Fibroblast of skin of left quadriceps (primary cell): ENCODE data around the gene PRMT6.
A peak's percentile ranks its signal among the peaks of the same experiment; 100 is the strongest.
"Not testable (repeated sequence)": the region's sequence is repeated elsewhere in the genome, so short reads cannot be mapped to it uniquely, and the experiment has no call there.

Experiments used
- DNase-seq, 2 experiments: peaks; one replicate each; pipeline ENCODE4 v3.0.0-alpha.2; 2013; ENCODE audit warnings: low read depth in 2 of 2

PRMT6 gene

DNA sequence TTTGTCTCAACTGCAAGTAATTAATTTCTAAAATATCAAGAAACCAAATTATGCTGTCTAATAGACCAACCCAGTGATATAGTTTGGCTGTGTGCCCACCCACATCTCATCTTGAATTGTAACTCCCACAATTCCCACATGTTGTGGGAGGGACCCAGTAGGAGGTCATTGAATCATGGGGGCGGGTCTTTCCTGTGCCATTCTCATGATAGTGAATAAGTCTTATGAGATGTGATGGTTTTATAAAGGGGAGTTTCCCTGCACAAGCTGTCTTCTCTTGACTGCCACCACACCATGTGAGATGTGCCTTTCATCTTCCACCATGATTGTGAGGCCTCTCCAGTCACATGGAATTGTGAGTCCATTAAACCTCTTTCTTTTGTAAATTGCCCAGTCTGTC lies 36.9 kb downstream of the PRMT6 start:
- DNase-seq, result not testable (repeated sequence)

DNA sequence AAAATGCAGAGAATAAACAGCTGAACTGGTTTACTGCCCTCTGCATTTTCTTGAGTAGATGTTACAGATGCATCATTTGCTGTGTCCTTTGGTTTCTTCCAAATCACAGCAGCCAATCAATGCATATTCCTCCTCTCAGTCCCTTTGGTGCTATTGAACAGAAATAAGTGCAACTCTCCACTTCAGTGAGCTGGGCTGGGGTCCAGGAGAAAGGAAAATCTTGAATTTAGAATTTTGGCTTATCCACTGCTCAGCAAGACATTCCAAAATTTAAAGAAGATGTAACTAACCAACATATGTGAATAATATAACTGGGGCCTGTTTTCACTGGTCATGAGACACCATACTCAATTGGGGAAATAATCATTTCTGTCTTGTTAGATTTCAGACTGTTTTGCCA lies 39.2 kb downstream of the PRMT6 start:
- DNase-seq, result no peak

DNA sequence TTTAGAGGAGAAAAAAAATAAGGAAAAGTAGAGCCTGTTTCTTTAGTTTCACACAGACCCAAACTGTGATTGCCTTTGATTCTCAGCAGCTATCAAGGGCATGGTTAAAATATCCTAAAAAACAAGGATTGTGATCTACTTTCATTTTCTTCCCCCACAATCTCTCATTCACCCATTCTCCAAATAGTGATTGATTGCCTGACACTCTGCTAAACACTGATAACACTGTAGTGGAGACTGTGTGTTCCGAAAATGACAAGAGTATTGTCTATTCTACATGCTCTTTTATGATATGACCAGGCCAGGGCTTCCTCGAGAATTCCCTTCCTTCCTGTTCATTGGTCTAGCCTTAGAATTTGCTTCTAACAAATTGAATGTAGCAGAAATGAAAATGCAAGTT lies 40.2 kb downstream of the PRMT6 start:
- no peak for DNase-seq

DNA sequence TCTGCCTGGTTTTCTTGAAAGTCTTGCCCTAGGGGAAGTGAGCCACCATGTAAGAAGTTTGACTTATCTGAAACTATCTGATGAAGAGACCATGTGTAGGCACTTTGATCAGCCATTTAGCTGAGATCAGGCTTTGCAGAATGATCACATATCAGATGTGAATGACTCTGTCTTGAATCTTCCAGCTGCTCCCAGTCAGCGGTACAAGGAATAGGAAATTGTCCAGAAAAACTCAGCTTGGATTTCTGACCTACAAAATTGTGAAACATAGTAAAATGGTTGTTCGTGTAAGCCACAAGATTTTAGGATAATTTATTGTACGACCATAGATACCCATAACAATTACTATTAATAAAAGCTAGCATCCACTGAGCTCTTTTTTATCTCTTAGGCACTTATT lies 42.5 kb downstream of the PRMT6 start:
- no peak for DNase-seq

DNA sequence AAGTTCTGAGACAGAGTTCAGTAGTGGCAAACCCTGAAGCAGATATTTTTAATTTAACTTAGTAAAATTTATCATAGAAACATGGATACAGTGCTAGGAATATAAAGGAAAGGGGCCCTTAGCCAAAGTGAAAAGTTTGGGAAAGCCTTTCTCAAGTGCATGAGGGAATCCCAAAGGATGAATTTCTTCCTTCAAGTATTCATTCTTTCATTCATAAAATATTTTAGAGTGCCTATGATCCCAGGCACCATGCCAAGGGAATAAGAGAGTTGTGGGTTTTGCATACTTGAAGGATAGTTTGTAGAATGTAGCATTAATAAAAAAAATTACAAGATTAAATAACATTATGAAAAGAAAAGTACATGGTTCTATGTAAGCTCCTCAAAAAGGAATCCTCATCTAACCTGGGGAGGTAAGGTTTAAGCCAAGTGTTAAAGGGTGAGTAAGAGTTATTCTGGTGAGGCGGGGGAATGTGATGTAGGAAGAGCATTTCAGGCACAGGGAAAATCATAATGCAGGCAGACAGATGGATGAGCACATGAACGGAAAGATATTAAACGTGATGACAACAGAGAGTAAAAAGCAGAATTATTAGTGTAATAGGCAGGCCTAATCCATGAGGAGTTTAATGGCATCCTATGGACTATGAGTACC lies 44.0 kb downstream of the PRMT6 start:
- DNase-seq, result peak; percentile 67 to 71

DNA sequence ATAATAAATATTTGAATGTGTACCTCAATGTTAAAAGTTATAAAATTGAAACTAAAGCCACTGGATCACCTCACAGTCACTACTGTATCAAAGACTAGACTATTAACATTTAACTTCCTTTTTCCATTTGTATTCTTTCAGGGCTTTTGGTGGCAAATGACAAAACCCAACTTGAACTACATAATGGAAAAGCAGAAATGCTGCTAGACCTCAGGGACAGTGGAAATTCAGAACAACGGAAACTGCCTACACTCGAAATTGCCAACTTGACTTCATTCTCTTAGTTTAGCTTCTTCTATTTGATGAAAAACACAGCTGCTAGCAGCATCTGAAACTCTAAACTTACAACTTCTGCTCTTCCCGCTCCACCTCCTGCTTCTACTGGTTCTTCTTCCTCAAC lies 49.4 kb downstream of the PRMT6 start:
- DNase-seq, result no peak
